Measurements from ENCODE around the gene ZNF12.
"Not testable (repeated sequence)": the region's sequence is repeated elsewhere in the genome, so short reads cannot be mapped to it uniquely, and the experiment has no call there.

ZNF12 gene

DNA sequence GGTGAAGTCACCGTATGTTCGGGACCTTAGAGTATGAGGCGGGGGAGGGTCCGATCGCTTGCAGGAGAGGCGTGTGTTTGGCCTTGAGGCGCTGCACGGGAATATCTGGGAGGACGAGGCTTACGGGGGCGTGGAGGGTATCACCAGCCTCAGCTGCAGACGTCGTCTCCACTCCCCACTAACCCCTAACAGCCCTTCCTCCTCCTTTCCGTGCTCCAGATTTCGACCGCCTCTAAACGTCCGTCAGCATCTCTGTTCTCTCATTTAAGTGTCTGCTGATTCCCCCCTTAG is 23.5 kb upstream of the ZNF12 start:
- no peak overlapping the region for H3K27ac ChIP-seq
- H3K79me2 ChIP-seq (ENCODE audit: insufficient read depth, low read depth), result no peaks in the 10 kb centered on the region; the same call in 1 of the 2 replicates
- H3K4me2 ChIP-seq, result peak overlapping the region; percentile 29
- H3K27me3 ChIP-seq (ENCODE audit: insufficient read depth, low read depth), result no peaks in the 10 kb centered on the region
- TF ChIP-seq, protein P1, sequence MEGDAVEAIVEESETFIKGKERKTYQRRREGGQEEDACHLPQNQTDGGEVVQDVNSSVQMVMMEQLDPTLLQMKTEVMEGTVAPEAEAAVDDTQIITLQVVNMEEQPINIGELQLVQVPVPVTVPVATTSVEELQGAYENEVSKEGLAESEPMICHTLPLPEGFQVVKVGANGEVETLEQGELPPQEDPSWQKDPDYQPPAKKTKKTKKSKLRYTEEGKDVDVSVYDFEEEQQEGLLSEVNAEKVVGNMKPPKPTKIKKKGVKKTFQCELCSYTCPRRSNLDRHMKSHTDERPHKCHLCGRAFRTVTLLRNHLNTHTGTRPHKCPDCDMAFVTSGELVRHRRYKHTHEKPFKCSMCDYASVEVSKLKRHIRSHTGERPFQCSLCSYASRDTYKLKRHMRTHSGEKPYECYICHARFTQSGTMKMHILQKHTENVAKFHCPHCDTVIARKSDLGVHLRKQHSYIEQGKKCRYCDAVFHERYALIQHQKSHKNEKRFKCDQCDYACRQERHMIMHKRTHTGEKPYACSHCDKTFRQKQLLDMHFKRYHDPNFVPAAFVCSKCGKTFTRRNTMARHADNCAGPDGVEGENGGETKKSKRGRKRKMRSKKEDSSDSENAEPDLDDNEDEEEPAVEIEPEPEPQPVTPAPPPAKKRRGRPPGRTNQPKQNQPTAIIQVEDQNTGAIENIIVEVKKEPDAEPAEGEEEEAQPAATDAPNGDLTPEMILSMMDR (conservative IDR thresholded peaks at IDR 0.05; ENCODE audit: low read depth, low read length), result no peak
- no peaks in the 10 kb centered on the region for H3K36me3 ChIP-seq (ENCODE audit: insufficient read depth)
- peak overlapping the region; percentile 86; the same call in 1 of the 2 replicates for H3K9ac ChIP-seq
- H3K4me1 ChIP-seq (ENCODE audit: low read depth, poor library complexity, severe bottlenecking), result peaks cover 9% of the 10 kb centered on the region
- H4K20me1 ChIP-seq (ENCODE audit: insufficient read depth), result no peaks in the 10 kb centered on the region
- no peak overlapping the region for H3K4me3 ChIP-seq (IDR thresholded peaks at IDR 0.05; ENCODE audit: insufficient read depth, low read depth, low read length)
- H2AFZ ChIP-seq (ENCODE audit: low read depth), result peak overlapping the region; percentile 90; the same call in 1 of the 2 replicates

DNA sequence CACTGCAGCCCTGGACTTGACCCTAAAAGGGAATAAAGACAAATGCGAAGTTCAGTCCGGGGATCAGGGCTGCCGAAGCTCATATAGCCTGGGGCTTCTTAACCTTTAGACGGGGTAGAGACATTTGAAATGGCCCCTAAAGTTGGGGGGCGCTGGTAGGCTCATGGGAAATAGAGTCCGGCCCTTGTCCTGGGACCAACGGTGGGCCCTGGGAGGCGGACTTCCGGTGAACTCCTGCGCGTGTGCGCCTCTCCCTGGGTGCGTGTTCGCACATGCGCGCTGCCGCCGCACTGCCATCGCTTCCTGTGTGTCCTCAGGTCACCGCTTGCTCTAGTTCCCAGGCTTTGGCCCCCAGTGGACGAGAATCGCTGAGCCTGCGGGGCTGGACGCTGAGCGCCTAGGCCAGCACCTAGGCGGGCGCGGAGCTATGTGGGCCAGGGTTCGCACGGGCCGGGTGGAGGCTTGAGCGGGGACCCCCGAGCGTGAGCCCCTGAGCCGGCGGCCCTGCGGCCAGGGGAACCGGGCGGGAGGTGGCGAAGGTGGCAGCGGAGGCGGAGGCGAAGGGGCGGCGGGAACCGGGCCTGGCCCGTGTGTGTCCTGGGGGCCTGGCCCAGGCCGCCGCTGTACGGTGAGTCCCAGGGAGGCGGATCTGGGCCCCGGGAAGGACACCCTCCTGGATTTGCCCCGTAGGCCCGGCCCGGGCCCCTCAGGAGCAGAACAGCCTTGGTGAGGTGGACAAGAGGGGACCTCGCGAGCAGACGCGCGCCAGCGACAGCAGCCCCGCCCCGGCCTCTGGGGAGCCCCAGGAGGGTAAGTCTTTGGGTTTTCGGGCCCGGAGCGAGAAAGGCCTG is 23.0 kb upstream of the ZNF12 start:
- TF ChIP-seq, protein P1 (conservative IDR thresholded peaks at IDR 0.05; ENCODE audit: low read depth, low read length), result no peak
- no peak overlapping the region for H3K4me3 ChIP-seq (IDR thresholded peaks at IDR 0.05; ENCODE audit: insufficient read depth, low read depth, low read length)
- H3K9ac ChIP-seq, result peak overlapping the region; percentile 86
- H3K36me3 ChIP-seq (ENCODE audit: insufficient read depth), result no peaks in the 10 kb centered on the region
- H3K27me3 ChIP-seq (ENCODE audit: insufficient read depth, low read depth), result no peaks in the 10 kb centered on the region
- H2AFZ ChIP-seq (ENCODE audit: low read depth), result peak overlapping the region; percentile 90
- peak overlapping the region; percentile 54 for H3K27ac ChIP-seq
- peaks cover 9% of the 10 kb centered on the region for H3K4me1 ChIP-seq (ENCODE audit: low read depth, poor library complexity, severe bottlenecking)
- H3K4me2 ChIP-seq, result peak overlapping the region; percentile 29
- no peaks in the 10 kb centered on the region for H4K20me1 ChIP-seq (ENCODE audit: insufficient read depth)
- H3K79me2 ChIP-seq (ENCODE audit: insufficient read depth, low read depth), result no peaks in the 10 kb centered on the region; the same call in 1 of the 2 replicates

DNA sequence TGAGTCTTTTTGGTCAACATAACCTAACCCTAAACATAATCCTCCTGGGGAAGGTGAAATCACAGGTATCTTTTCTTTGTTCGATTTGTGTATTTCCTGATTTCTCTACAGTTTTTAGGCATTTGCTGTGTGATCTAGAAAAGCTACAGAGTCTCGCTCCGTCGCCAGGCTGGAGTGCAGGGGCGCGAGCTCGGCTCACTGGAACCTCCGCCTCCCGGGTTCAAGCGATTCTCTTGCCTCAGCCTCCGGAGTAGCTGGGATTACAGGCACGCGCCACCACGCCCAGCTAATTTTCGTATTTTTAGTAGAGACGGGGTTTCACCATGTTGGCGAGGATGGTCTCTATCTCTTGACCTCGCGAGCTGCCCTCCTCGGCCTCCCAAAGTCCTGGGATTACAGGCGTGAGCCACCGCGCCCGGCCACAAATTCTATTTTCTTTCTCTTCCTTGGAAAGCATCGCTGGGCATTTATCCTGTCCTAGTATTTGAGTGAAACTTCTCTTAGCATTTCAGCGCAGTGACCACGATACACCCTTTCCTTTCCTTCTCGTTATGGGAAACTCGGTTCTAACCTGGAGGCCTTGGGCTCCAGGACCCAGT is 22.2 kb upstream of the ZNF12 start:
- H3K79me2 ChIP-seq (ENCODE audit: insufficient read depth, low read depth); H3K4me1 ChIP-seq (ENCODE audit: low read depth, poor library complexity, severe bottlenecking); H3K27me3 ChIP-seq (ENCODE audit: insufficient read depth, low read depth); H3K36me3 ChIP-seq (ENCODE audit: insufficient read depth); H3K9ac ChIP-seq; H3K4me3 ChIP-seq (IDR thresholded peaks at IDR 0.05; ENCODE audit: insufficient read depth, low read depth, low read length); H4K20me1 ChIP-seq (ENCODE audit: insufficient read depth): not testable (repeated sequence)
- Histone ChIP-seq H3K27ac (peak overlapping the region; percentile 54; the same call in 1 of the 2 replicates), H2AFZ (ENCODE audit: low read depth) (peak overlapping the region; percentile 90), H3K4me2 (peak overlapping the region; percentile 29; the same call in 1 of the 2 replicates)

DNA sequence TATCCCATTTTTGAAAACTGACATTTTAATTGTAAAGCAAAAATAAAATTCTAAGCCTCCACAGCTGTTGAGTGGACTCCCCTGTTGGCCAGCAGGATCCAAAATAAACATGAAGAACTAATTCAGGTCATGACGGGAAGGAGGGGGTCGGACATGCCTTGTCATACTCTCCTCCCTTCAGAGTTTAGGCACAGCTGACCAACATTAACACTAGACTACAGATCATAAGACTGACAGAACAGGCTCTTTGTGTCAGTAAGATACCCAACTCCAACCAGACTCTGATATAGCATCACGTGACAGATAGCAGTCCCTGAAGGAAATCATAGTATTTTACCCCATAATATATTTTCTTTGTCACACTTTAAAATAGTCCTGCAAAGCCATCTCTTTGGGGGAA is 20.9 kb upstream of the ZNF12 start:
- H3K27me3 ChIP-seq (ENCODE audit: insufficient read depth, low read depth), result no peaks in the 10 kb centered on the region
- no peaks in the 10 kb centered on the region for H4K20me1 ChIP-seq (ENCODE audit: insufficient read depth)
- H2AFZ ChIP-seq (ENCODE audit: low read depth), result no peak overlapping the region
- no peak overlapping the region for H3K4me3 ChIP-seq (IDR thresholded peaks at IDR 0.05; ENCODE audit: insufficient read depth, low read depth, low read length)
- no peaks in the 10 kb centered on the region for H3K36me3 ChIP-seq (ENCODE audit: insufficient read depth)
- peaks cover 9% of the 10 kb centered on the region for H3K4me1 ChIP-seq (ENCODE audit: low read depth, poor library complexity, severe bottlenecking)
- H3K4me2 ChIP-seq, result no peak overlapping the region
- H3K27ac ChIP-seq, result no peak overlapping the region
- TF ChIP-seq, protein P1 (conservative IDR thresholded peaks at IDR 0.05; ENCODE audit: low read depth, low read length), result no peak
- H3K9ac ChIP-seq, result no peak overlapping the region
- no peaks in the 10 kb centered on the region; the same call in 1 of the 2 replicates for H3K79me2 ChIP-seq (ENCODE audit: insufficient read depth, low read depth)

DNA sequence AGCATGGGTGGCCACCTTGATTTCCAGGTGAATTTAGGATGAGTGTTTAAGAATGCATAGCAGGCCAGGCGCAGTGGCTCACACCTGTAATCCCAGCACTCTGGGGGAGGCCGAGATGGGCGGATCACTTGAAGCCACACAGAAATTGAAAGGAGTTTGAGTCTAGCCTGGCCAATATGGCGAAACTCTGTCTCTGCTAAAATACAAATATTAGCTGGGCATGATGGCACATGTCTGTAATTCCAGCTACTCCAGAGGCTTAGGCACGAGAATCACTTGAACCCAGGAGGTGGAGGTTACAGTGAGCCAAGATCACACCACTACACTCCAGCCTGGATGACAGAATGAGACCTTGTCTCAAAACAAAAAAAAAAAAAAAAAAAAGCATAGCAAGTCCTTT is 19.6 kb upstream of the ZNF12 start:
- not testable (repeated sequence) for H3K4me3 ChIP-seq (IDR thresholded peaks at IDR 0.05; ENCODE audit: insufficient read depth, low read depth, low read length); H3K4me2 ChIP-seq; H4K20me1 ChIP-seq (ENCODE audit: insufficient read depth); H3K27me3 ChIP-seq (ENCODE audit: insufficient read depth, low read depth); H3K36me3 ChIP-seq (ENCODE audit: insufficient read depth); H3K79me2 ChIP-seq (ENCODE audit: insufficient read depth, low read depth); H3K27ac ChIP-seq; H2AFZ ChIP-seq (ENCODE audit: low read depth); H3K4me1 ChIP-seq (ENCODE audit: low read depth, poor library complexity, severe bottlenecking); H3K9ac ChIP-seq
